RCC 7860 (cell line): ENCODE results near the gene EXOG.
"Not testable (repeated sequence)": the region's sequence is repeated elsewhere in the genome, so short reads cannot be mapped to it uniquely, and the experiment has no call there.

Experiments
- DNase-seq: peaks from one replicate; pipeline ENCODE4 v3.0.0-alpha.2; 2015; ENCODE audit warnings: low spot score
- FAIRE-seq: peaks from 2 replicates; lab custom pipeline; 2012; peaks lifted over from hg19 to GRCh38; lab: Jason Lieb, UNC

The EXOG gene

GRCh38 chr3:38561746-38562466 is 65.8 kb downstream of the EXOG start:
- FAIRE-seq = no peak
- no peak for DNase-seq

- FAIRE-seq = no peak
Measured at GRCh38 chr3:38562467-38562925, 66.4 kb downstream of the EXOG start.

DNA sequence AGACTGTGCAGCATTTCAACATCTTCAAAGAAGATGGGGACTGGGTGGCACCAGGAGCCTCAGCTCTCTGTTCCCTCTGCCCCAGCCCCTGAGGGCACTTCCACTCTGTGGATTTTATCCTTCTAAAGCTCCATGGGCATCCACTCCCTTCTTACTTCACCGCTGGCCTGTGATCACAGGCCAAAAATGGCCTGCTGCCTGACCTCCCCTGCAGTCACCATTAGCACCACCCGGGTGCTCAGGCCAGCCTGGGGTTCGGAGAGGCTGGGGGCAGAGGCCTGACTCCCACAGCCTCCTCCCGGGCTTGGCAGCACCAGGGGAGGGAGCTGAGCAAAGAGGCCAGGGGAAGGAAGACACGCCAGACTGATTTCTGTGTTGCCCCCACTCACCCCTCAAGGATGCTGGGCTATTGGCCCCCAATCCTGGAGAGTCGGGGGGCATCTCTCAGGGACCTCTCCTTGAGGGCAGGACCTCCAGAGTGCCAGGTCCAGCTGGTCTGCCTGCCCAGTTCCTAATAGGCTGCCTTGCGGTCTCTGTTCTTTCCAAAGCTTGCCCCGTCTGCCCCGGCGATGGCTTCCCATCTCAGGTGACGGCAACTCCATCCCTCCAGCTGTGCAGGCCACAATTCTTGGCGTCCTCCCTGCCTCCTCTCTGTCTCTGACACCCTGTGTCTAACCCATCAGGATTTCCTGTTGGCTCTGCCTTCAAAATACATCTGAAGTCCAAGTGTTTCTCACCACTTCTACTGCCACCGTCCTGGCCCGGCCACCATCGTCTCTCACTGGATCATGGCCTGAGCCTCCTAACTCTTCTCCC is 67.1 kb downstream of the EXOG start:
- no peak for FAIRE-seq

More at GRCh38 chr3:38562467-38562925, 66.4 kb downstream of the EXOG start:
- DNase-seq = no peak

GRCh38 chr3:38563886-38564270 is 67.7 kb downstream of the EXOG start:
- FAIRE-seq = no peak
- DNase-seq = no peak

More for the DNA sequence above, 67.1 kb downstream of the EXOG start:
- no peak for DNase-seq

DNA sequence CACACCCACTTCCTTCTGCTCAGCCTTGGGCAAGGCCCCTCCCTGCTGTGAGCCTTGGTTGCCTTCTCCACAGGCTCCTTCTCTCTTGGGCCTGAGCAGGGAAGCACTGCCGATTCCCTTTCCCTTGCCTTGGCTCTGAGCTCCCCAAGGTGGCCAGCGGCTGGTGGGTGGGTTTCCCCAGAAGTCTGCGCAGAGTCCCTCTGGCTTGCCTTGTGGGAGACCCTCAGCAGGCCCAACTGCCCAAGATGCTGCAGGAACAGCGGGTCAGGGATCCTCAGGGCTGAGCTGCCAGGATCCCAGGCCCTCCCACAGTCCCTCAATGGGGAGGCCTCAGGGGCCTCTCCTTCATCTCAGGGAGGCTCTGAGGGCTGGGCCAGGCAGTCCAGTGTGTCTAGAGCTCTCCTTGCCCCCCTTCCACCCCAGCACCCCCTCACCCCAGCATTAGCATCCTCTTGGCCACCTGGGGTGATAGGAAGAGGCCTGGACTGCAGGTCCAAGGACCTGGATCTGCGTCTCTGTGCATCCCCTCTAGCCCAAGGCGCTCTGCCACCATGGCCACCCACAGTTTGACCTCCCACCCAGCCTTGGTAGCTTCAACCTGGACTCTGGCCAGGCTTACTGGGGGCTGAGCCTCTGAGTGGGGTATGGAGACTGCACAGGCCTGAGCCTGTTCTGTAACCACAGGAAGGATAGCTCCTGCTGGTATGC is 68.6 kb downstream of the EXOG start:
- DNase-seq (no peak), FAIRE-seq (no peak)

DNA sequence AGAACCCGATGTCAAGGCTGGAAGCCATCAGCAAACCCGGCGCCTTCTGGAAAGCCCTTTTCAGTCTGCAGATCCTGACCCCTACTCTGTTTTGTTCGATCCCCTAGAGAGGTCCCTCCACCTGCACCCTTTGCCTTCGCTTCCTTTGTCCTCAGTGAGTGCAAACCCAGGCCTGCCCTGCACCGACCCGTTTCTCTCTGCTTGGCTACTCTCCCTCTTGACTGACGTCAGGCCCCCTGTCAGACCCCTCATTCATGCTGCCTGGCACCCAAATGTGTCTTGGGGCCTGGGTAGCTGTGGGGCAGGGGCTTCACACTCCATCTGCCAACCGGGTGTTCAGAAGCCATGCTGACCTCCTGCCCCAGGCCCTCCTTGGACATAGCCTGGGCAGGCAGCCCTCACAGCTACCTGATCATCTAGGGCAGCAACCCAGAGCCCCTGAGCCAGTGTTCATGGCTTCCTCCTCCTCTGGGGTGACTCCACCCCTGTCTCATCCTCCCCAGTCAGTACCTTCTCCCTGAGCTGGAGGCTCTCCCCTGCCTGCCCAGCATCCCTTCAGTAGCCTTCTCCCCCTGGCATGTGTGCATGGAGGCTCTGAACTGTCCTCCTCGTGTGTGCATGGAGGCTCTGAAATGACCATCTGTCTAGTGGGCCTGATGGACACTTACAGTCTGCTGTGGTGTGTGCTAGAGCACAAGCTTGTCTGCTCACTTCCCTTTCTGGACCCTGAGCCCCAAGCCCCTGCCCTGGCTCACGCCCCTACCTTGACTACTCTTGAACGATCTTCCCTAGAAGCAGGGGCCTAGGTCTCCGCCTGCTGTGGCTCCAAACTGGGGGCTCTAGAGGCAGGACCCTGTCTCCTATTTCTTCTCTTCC is 69.4 kb downstream of the EXOG start:
- DNase-seq = no peak
- FAIRE-seq = no peak

DNA sequence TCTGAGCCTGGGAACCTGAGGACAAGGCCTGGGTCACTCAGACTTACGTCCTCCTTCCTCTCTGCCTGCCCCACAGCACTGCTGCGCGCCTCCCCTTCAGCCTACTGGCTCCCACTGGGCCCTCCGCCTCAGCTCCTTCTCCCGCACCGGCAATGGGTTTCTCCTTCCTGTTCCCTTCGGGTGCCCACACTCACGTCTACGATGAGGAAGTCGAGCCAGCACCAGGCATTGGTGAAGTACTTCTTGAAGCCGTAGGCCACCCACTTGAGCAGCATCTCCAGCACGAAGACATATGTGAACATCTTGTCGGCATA is 70.0 kb downstream of the EXOG start:
- FAIRE-seq = no peak
- DNase-seq = no peak

- not testable (repeated sequence) for DNase-seq, FAIRE-seq
Measured at GRCh38 chr3:38566794-38567193, 70.7 kb downstream of the EXOG start.

DNA sequence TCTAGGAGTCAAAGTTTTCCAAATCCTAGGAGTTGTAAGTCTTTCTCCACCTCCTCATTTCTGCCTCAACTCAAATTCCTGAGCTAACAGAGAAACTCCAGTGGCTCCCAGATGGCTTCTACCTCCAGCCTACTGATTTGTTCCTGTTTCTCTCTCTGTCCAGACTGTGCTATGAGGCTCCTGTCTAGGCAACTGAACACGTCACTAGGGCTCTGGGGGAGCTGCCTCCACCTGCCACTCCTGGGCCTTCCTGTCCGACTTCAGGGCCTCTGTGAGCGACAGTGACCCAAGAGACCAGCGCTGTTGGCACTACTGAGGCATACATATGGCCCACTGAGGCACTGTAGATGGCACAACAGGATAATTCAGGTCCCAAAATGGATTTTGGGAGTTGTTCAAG is 71.4 kb downstream of the EXOG start:
- FAIRE-seq = no peak
- DNase-seq = no peak

DNA sequence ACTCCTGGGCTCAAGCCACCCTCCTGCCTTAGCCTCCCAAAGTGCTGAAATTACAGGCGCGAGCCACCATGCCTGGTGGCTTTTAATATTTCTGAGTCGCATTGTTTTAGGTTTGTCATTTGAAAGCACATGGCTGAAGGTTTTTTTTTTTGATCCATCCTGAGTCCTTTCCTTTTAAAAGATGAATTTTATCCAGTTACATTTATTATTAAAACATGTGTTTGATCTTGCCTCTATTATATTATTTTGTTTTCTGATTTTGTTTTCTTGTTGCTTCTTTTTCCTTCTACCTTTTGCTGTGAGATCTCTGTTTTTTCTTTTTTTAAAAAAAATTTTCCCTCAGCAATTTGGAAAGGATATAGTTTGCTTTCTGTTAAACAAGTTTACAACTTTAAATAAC is 77.0 kb downstream of the EXOG start:
- FAIRE-seq (no peak), DNase-seq (no peak)

DNA sequence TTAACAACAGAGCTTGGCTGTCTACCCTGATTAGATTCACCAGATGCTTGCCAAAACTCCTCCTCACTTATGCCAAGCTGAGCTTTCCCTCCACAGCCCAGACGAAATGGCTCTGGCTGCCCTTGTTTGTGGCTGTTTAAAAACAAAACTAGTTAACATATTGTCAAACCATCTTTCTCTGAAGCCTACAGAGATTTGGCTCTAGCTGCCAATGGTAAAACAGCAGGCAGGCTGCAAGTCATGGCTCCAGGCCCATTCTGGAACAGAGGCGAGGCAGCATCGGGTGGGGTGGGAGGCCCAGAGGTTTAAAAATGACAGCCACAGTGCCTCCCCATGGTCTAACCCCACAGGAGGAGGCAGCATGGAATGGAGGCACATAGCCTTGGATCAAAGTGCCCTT is 77.4 kb downstream of the EXOG start:
- FAIRE-seq (no peak), DNase-seq (no peak)

DNA sequence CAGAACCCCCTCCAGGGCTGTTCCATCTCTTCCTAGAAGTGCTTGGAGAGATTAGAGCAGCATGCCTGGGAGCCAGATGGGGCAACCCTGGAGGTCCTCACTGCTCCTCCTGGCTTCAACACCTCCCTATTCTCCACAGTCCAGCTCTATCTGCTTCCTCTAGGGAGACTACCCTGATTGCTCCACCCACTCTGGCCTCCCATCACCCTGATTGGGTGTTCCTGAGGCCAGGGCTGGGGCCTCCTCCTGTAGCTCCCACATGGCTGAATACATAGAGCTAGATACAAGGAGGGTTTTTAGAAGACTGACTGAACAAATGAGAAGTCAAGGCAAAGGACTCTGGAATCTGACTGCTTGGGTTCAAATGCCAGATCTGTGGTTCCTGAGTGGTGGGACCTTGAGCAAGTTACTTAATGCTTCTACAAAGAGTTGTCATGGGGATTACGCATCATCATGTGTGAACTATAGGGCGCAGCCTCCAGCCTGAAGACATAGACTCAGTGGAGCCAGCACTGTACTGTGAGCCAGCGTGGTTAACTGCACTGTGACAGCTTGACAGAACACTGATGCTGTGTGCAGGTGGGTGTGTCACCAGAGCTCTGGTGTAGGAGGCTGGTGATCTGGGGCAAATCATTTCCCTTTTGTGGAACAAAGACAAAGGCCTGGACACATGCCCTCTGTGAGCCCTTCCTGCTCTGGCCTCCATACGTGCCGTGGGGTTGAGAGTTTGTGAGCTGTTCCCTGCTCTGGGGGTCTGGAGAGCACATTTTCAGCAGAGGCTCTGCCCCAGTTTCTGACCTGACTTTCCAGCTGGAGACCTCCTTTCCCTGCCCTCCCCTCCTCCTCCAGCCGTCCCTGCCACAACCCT is 78.5 kb downstream of the EXOG start:
- DNase-seq (no peak), FAIRE-seq (no peak)

- DNase-seq = no peak
- no peak for FAIRE-seq
Measured at GRCh38 chr3:38575279-38575843, 79.2 kb downstream of the EXOG start.
